OCI-LY3 (cell line): ENCODE measurements around the gene KLK5.

Source experiments
- H2AFZ ChIP-seq: fragments of 200-600, 300-600 bp; shearing (Covaris generic); 2 replicates; pipeline ENCODE4 v1.6.0; 2014; ENCODE audit warnings: antibody characterized with exemption, low read depth, low read length
- H3K27ac ChIP-seq: fragments of 200-600, 300-600 bp; sonication (generic); 2 replicates; pipeline ENCODE4 v1.5.1; 2014; ENCODE audit warnings: mild to moderate bottlenecking, low read length, moderate library complexity, mixed read lengths
- H3K27me3 ChIP-seq: fragments of 200-600, 300-600 bp; sonication (generic); 2 replicates; pipeline ENCODE4 v1.6.1; 2014; ENCODE audit warnings: low read depth, low read length, mixed read lengths
- H3K36me3 ChIP-seq: fragments of 200-600, 300-600 bp; sonication (generic); replicated peaks from 2 replicates; pipeline ENCODE3; 2014; ENCODE audit warnings: low read depth, low read length, mixed read lengths
- H3K4me1 ChIP-seq: fragments of 300-600, 200-600 bp; sonication (generic); 2 replicates; pipeline ENCODE4 v1.6.1; 2014; ENCODE audit warnings: low read length, mixed read lengths
- H3K4me2 ChIP-seq: fragments of 200-600, 300-600 bp; sonication (generic); 2 replicates; pipeline ENCODE4 v1.6.1; 2014; ENCODE audit warnings: low read length, mixed read lengths
- H3K4me3 ChIP-seq: fragments of 300-600, 200-600 bp; sonication (generic); 2 replicates; pipeline ENCODE4 v1.5.1; 2014; ENCODE audit warnings: antibody characterized with exemption, mild to moderate bottlenecking, low read length, moderate library complexity
- H3K79me2 ChIP-seq: fragments of 300-600, 200-600 bp; shearing (Covaris generic); 2 replicates; pipeline ENCODE4 v1.6.1; 2014; ENCODE audit warnings: mild to moderate bottlenecking, low read length, mixed read lengths
- H3K9ac ChIP-seq: fragments of 300-600, 200-600 bp; shearing (Covaris generic); 2 replicates; pipeline ENCODE4 v1.6.0; 2014; ENCODE audit warnings: mild to moderate bottlenecking, low read length, moderate library complexity
- H3K9me3 ChIP-seq: fragments of 200-600, 300-600 bp; shearing (Covaris generic); 2 replicates; pipeline ENCODE4 v1.6.1; 2014; ENCODE audit warnings: low read length, mixed read lengths; ENCODE audit not compliant: insufficient read depth
- H4K20me1 ChIP-seq: fragments of 200-600, 300-600 bp; sonication (generic); 2 replicates; pipeline ENCODE4 v1.6.1; 2016; ENCODE audit warnings: low read length, mixed read lengths; ENCODE audit not compliant: insufficient read depth
- EZH2phosphoT487 ChIP-seq: fragments of 200-600 bp; shearing (Covaris generic); IDR thresholded peaks from 2 replicates; pipeline ENCODE4 v1.6.1; 2018; ENCODE audit warnings: antibody characterized with exemption, mixed run types, low read depth
- TF ChIP-seq, protein P1 (sequence below): fragments of 200-600, 300-600 bp; sonication (generic); IDR thresholded peaks from 2 replicates; pipeline ENCODE4 v1.5.1; 2014; ENCODE audit warnings: antibody characterized with exemption, low read length, low read depth

KLK5 gene

DNA sequence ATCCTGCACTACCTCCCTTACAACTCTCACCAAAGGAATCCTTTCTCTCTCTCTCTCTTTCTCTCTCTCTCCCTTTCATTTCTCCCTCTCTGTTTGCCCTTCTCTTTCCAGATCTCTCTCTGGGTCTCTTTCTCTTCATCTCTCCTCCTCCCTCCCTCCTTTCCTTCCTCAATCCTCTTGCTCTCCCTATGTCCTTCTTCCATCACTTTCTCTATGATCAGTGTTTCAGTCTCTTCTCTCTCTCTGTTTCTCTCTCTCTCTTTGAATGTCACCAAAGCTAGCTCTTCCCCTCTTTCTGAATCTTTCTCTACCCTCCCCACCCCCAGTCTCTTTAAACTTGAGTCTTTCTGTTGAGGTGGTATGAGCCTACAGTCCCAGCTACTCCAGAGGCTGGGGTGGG lies 21.8 kb downstream of the KLK5 start:
- no peak for TF ChIP-seq EZH2phosphoT487
- TF ChIP-seq, protein P1, sequence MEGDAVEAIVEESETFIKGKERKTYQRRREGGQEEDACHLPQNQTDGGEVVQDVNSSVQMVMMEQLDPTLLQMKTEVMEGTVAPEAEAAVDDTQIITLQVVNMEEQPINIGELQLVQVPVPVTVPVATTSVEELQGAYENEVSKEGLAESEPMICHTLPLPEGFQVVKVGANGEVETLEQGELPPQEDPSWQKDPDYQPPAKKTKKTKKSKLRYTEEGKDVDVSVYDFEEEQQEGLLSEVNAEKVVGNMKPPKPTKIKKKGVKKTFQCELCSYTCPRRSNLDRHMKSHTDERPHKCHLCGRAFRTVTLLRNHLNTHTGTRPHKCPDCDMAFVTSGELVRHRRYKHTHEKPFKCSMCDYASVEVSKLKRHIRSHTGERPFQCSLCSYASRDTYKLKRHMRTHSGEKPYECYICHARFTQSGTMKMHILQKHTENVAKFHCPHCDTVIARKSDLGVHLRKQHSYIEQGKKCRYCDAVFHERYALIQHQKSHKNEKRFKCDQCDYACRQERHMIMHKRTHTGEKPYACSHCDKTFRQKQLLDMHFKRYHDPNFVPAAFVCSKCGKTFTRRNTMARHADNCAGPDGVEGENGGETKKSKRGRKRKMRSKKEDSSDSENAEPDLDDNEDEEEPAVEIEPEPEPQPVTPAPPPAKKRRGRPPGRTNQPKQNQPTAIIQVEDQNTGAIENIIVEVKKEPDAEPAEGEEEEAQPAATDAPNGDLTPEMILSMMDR, result no peak

DNA sequence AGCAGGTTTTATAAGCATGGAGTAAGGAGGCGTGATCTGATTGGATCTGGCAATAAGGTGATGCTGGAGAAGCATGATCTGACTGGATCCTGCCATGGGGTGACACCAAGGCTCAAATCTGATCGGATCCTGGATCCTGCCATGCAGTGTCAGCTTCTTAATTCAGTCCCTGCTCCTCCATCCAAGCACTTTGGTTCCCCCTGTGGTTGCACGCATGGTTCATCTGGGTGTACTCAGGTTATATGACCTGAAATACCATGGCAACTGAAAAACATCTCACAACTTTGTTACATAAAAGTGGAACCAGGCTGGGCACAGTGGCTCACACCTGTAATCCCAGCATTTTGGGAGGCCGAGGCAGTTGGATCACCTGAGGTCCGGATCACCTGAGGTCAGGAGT lies 24.0 kb downstream of the KLK5 start:
- no peak for TF ChIP-seq EZH2phosphoT487
- TF ChIP-seq, protein P1, result no peak
- Histone ChIP-seq H3K4me3 (no peak overlapping the region), H3K27me3 (peaks cover 20% of the 10 kb centered on the region; the same call in 1 of the 2 replicates)

More for the DNA sequence above, 21.8 kb downstream of the KLK5 start:
- Histone ChIP-seq H3K9ac (no peak overlapping the region), H3K9me3 (no peaks in the 10 kb centered on the region), H3K27ac (no peak overlapping the region), H3K79me2 (no peaks in the 10 kb centered on the region), H4K20me1 (no peaks in the 10 kb centered on the region), H3K4me1 (no peaks in the 10 kb centered on the region), H3K4me2 (no peak overlapping the region), H3K36me3 (no peaks in the 10 kb centered on the region), H2AFZ (no peak overlapping the region), H3K27me3 (peaks cover 13% of the 10 kb centered on the region; the same call in 1 of the 2 replicates), H3K4me3 (no peak overlapping the region)

GRCh38 chr19:50926144-50926543 lies 26.7 kb downstream of the KLK5 start:
- no peak overlapping the region for H3K4me2 ChIP-seq

More for the DNA sequence above, 24.0 kb downstream of the KLK5 start:
- H2AFZ ChIP-seq, result no peak overlapping the region; the same call in 1 of the 2 replicates
- no peaks in the 10 kb centered on the region for H3K36me3 ChIP-seq
- H3K27ac ChIP-seq, result no peak overlapping the region
- no peak overlapping the region for H3K9ac ChIP-seq
- H3K79me2 ChIP-seq, result no peaks in the 10 kb centered on the region
- H3K4me1 ChIP-seq, result no peaks in the 10 kb centered on the region
- no peaks in the 10 kb centered on the region for H4K20me1 ChIP-seq
- H3K9me3 ChIP-seq, result no peaks in the 10 kb centered on the region
- H3K4me2 ChIP-seq, result no peak overlapping the region

GRCh38 chr19:50925734-50926133 lies 27.1 kb downstream of the KLK5 start:
- no peak overlapping the region for H3K9ac ChIP-seq
- H3K4me1 ChIP-seq, result peaks cover 12% of the 10 kb centered on the region
- no peak for TF ChIP-seq EZH2phosphoT487
- H3K4me2 ChIP-seq, result no peak overlapping the region
- H3K27ac ChIP-seq, result no peak overlapping the region
- no peaks in the 10 kb centered on the region for H4K20me1 ChIP-seq
- no peaks in the 10 kb centered on the region for H3K79me2 ChIP-seq
- H3K36me3 ChIP-seq, result no peaks in the 10 kb centered on the region
- H3K9me3 ChIP-seq, result no peaks in the 10 kb centered on the region
- peaks cover 25% of the 10 kb centered on the region; the same call in 1 of the 2 replicates for H3K27me3 ChIP-seq
- no peak overlapping the region for H2AFZ ChIP-seq
- no peak overlapping the region for H3K4me3 ChIP-seq

More at GRCh38 chr19:50926144-50926543, 26.7 kb downstream of the KLK5 start:
- H3K36me3 ChIP-seq, result no peaks in the 10 kb centered on the region
- H3K4me3 ChIP-seq, result no peak overlapping the region
- no peak overlapping the region for H2AFZ ChIP-seq
- no peak overlapping the region for H3K9ac ChIP-seq
- H3K79me2 ChIP-seq, result no peaks in the 10 kb centered on the region
- peaks cover 12% of the 10 kb centered on the region for H3K4me1 ChIP-seq
- no peaks in the 10 kb centered on the region for H4K20me1 ChIP-seq
- H3K27me3 ChIP-seq, result peaks cover 24% of the 10 kb centered on the region; the same call in 1 of the 2 replicates
- no peak overlapping the region for H3K27ac ChIP-seq
- H3K9me3 ChIP-seq, result no peaks in the 10 kb centered on the region
- TF ChIP-seq EZH2phosphoT487, result no peak
- TF ChIP-seq, protein P1, result no peak
